Esophagus squamous epithelium (tissue), 4 donors: ENCODE measurements around the gene ETV6.

Source experiments
- POLR2A ChIP-seq, 4 donors: fragments of 450-650 bp; IDR thresholded peaks; one replicate each; pipeline ENCODE4 v1.6.1; 2017; ENCODE audit warnings: antibody characterized with exemption in 4 of 4, mild to moderate bottlenecking in 4 of 4, moderate library complexity in 3 of 4
- TF ChIP-seq, protein P1 (sequence below), 6 experiments: fragments of 450-650 bp in 4 of 6; fragments of 200-600 bp in 2 of 6; sonication (generic) in 2 of 6; IDR thresholded peaks; one replicate each; pipeline ENCODE4 v1.5.1; 2016 to 2019; ENCODE audit warnings: antibody characterized with exemption in 6 of 6, mild to moderate bottlenecking in 4 of 6, moderate library complexity in 4 of 6

DNA sequence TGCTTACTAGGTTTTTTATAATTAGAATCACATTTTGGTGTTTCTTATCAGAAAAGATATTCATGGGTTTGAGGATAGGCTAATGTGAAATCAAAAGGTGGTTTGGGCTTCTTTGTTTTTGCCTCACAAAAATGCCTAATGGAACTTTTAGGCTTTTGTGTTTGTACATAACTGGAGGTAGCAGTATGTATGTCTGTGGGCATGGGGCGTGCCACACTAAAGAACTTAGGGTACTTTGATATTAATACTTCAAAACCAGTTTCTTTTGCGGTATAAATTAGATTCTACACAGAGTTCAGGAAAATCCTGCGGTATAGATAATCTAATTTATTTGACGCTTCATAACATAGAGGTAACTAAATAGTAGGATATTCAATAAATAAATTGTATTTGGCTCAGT lies 1.9 kb downstream of the ETV6 start:
- TF ChIP-seq, protein P1, sequence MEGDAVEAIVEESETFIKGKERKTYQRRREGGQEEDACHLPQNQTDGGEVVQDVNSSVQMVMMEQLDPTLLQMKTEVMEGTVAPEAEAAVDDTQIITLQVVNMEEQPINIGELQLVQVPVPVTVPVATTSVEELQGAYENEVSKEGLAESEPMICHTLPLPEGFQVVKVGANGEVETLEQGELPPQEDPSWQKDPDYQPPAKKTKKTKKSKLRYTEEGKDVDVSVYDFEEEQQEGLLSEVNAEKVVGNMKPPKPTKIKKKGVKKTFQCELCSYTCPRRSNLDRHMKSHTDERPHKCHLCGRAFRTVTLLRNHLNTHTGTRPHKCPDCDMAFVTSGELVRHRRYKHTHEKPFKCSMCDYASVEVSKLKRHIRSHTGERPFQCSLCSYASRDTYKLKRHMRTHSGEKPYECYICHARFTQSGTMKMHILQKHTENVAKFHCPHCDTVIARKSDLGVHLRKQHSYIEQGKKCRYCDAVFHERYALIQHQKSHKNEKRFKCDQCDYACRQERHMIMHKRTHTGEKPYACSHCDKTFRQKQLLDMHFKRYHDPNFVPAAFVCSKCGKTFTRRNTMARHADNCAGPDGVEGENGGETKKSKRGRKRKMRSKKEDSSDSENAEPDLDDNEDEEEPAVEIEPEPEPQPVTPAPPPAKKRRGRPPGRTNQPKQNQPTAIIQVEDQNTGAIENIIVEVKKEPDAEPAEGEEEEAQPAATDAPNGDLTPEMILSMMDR (IDR thresholded peaks at IDR 0.05), result peak in 1 of 6 experiments; percentile 7
- no peak for TF ChIP-seq POLR2A (IDR thresholded peaks at IDR 0.05)
